NCI-H82 treated with DMSO at 0.1 percent for 48 hours (cell line): ENCODE results near the gene TCFL5.

Experiments used
- DNase-seq: peaks from one replicate; lab custom pipeline; 2025; ENCODE audit not compliant: unreplicated experiment; lab: John Stamatoyannopoulos, UW

TCFL5 gene

DNA sequence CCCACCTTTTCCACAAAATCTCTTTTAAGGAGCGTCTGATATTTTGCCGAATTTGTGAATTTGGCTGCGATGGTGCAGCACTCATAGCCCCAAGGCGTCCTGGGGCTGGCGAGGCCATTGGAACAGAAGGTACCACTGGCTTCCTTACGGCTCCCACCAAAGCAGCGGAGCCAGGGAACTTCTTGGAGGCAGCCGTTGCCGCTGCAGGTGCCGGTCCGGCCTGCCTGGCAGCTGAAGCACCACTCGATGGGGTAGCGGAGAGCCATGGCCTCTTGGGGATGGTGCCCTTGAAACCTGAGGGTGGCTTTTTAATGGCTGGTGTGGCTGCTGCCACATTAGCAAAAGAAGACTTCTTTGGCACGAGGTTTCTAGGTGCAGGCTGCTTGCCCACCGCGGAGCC lies 34.9 kb upstream of the TCFL5 start:
- no peak for DNase-seq

- no peak for DNase-seq
These were observed 33.9 kb upstream of the TCFL5 start for GRCh38 chr20:62895539-62895938.

- DNase-seq = no peak
These were observed 32.6 kb upstream of the TCFL5 start for GRCh38 chr20:62894261-62894660.

DNA sequence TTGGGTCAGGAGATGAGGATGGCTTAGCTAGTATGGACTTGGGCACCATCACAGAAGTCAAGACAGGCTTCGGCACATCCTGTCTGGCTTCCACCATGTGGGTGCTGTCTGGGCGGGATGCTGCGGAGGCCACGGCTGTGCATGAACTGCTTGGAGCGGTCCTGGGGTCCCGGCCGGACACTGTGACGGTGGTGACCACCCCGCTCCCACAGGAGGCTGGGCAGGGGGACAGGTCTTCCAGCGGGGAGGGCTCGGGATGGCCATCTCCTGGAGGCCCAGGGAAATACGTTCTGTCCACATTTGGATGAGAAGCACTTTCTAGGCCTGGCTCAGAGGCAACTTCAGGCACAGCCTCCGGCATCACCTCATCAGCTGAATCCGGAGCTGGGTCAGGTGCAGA lies 32.1 kb upstream of the TCFL5 start:
- no peak for DNase-seq

DNA sequence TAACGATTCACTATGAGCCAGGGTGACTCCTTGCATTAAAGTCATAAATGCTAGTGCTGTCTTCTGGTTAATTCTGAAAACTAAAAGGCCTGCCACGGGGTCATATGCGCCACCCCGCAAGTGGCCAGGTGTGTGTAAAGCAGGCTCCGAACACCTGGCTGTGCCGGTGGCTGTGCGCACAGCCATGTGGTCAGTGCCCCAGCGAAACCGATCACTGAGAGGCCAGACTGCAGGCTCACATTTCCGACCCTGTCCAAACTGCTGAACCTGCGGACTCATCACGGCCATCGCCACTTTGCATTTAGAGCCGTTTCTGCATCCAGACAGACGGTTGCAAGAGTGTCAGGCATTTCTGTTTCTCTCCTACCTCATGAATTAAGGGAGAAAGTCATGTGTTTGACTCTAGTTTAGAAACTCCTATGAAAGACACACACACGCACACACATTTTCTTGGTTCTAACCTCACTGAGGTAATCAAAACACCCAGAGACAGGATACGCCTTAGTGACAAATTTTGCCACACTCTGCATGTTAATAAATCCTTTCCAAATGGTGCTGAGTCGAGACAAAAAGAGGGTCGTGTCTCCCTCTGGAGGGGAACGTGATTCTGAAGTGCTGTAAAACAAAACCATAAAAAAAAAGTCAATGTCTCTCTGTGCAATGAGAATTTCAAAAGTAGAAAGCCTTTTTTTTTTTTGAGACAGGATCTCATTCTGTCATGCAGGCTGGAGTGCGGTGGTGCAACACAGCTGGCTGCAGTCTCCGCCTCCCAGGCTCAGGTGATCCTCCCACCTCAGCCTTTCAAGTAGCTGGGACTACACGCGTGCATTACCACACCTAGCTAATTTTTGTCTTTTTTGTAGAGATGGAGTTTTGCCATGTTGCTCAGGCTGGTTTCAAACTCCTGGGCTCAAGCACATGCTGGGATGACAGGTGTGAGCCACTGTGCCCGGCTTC lies 31.0 kb upstream of the TCFL5 start:
- DNase-seq = no peak

GRCh38 chr20:62891111-62891510 lies 29.5 kb upstream of the TCFL5 start:
- DNase-seq = no peak

- DNase-seq = no peak
These were observed 28.8 kb upstream of the TCFL5 start for GRCh38 chr20:62890444-62890843.

GRCh38 chr20:62889871-62890270 lies 28.2 kb upstream of the TCFL5 start:
- no peak for DNase-seq

- no peak for DNase-seq
These were observed 27.8 kb upstream of the TCFL5 start for GRCh38 chr20:62889411-62889810.

DNA sequence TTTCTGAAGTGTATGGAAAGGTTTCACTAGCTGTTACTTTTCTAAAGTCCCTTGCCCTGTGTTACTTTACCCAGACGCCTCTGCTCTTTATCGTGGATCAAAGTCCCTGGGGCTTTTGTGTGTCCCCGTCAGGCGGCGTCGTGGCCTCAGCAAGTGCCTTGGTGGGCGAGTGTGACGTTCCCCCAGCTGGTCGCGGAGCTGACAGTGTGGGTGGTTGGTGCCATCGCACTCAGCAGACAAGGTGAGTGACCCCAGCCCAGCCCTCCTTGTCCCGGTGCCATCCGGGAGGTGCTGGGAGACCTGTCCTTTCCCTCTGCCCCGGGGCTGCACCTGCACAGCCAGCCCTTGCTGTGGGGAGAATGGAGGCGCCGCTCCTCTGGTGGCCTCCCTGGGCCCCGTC lies 27.3 kb upstream of the TCFL5 start:
- no peak for DNase-seq

GRCh38 chr20:62888406-62888805 lies 26.8 kb upstream of the TCFL5 start:
- DNase-seq = no peak

GRCh38 chr20:62887860-62888239 lies 26.2 kb upstream of the TCFL5 start:
- DNase-seq = no peak

DNA sequence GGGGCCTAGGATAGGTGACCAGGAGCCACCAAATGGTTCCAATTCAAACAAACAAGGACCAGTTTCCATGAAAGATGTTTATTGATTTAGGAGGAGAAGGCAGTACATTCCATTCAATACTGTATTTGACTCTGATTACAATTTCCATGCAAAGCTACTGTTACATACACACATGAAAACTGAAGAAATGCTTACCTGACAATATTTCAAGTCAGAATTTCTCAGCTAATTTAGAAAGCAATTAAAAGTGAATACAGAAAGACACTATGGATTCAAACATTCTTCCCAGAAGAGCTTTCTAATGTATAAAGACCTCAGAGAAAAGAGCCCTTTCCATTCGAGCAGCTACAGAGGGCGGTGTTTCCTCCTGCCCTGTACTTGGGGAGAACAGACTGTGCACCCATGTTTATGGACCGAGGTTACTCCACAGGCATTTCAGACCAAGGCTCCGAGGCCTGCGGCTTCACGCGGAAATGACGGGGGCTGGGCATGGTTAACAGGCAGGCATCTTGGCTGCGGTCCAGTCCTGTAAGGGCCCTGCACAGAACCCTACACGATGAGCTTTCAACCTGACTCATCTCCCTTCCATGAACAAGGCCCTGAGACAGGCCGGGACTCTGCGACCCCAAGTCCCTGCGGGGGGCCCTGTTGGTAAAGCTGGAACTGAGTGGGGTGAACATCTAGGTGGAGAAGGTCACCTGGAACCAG lies 25.7 kb upstream of the TCFL5 start:
- DNase-seq = no peak

GRCh38 chr20:62886709-62887058 lies 25.1 kb upstream of the TCFL5 start:
- no peak for DNase-seq

GRCh38 chr20:62885896-62886708 lies 24.5 kb upstream of the TCFL5 start:
- DNase-seq = no peak

DNA sequence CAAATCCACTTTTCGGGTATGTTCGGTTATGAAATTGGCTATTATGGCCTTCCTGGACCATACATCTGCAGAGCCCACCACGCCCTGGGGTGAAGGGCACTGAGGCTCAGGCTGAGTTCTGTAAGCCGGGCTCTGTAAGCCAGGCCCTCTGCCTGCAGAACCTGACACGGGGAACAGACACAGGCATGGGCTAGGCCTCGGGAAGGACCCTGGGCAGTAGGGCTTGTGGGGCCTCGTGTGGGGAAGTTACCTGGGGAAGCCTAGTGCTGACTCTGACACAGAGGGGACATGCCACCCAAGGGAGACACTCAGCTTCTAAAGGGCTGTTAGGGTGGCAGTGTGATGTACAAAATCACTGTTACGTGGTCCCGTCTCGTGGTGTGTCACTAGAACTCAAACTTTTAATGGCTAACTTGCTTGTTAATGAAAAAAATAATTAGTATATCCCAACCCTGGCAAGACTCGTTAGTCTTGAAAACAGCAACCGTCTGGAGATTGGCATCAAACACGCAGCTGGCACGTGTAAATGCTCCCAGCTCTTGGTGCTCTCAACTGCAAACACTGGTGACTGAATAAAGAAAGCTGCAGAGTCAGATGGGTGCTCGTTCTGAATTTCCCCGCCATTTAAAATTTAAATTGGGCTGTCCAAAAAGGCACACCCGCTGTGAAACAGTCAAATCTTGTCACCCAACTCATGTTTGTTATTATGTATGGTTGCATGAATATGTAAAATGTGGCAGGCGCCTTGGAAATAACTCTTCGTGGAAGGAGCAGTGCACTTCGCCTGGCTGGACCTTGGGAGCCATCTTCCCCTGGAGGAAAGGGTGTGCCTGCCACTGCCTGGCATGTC lies 23.6 kb upstream of the TCFL5 start:
- DNase-seq = no peak

DNA sequence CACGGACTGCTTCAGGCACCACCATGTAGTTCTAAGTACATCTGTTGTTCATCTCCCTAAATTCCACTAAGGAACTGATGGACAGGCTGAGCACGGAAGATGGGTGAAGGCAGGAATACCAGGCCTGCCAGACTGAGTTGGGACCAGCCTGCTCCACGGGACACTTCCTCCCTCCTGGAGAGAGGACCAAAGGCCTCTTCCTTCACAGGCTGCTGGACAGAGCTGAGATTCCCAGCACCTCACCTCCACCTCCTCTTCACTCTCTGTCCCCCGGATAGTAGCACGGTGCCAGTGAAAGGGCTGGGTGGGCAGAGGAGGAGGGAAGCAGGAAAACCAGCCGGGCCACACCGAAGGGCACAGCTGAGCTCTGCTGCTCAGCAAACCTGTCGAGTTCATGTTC lies 22.9 kb upstream of the TCFL5 start:
- no peak for DNase-seq

DNA sequence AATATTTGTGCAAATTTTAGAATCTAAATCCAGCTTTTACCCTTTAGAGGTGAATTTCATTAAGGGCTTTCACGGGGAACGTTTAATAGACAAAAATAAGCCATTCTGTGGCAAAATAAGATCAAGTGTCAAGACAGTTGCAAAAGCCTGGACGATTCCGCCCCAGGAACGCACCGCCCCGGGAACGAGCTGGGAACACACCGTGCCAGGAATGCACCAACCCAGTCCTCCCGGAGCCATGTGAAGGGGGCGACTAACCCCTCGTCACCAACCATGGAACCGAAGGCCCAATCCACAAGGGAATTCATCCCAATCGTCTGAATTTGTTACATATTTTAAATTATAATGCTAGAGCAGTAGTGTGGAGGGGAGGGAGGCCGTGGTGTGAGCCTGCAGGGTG lies 20.8 kb upstream of the TCFL5 start:
- DNase-seq = no peak

DNA sequence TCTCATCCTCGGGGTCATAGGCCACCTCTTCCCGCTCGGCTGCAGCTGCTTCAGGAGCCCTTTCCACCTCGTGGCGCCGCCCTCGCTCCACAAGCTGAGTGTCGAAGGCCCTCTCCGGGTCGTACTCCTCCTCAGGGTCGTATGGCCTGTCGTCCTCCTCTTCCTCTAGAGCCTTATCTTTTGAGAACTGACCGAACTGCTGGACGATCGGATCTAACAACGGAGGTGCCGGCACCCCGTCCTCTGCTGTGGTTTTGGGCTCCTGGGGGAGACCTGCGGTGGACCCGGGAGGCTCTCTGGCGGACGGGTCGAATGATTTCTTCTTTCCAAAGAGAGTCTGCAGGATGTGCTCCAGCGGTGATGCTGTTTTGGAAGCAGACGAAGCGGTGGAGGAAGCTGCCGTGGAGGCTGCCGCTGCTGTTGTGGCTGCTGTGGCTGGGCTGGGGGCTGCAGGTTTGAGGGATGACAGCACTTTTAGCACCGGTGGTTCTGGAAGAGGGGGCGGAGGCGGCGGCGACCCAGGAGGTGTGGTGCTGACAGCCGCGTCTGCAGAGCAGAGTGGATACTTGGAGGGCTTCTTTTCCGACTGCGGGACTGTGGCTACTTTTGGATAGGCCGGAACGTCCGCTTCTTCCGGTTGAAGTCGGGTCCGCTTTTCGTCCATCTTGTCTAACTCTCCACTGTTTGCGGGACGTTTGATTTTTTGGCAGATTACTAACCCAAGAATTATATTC lies 20.2 kb upstream of the TCFL5 start:
- DNase-seq = no peak
